Amniotic epithelial cell (primary cell): ENCODE data around the gene POU3F2.
A peak's percentile ranks its signal among the peaks of the same experiment; 100 is the strongest.

Source experiments
- DNase-seq: peaks from one replicate; pipeline ENCODE4 v3.0.0-alpha.2; 2010; ENCODE audit warnings: low read depth

POU3F2 gene

GRCh38 chr6:98844244-98845210 lies 10.2 kb downstream of the POU3F2 start:
- DNase-seq: no peak

- peak; percentile 67 for DNase-seq
These were observed 11.0 kb downstream of the POU3F2 start for GRCh38 chr6:98845211-98846020.

- DNase-seq: no peak
These were observed 11.6 kb downstream of the POU3F2 start for GRCh38 chr6:98846021-98846380.

- no peak for DNase-seq
These were observed 13.0 kb downstream of the POU3F2 start for GRCh38 chr6:98847416-98847778.

- no peak for DNase-seq
These were observed 13.6 kb downstream of the POU3F2 start for GRCh38 chr6:98847779-98848538.

GRCh38 chr6:98848539-98849242 lies 14.3 kb downstream of the POU3F2 start:
- no peak for DNase-seq

GRCh38 chr6:98864497-98864896 lies 30.1 kb downstream of the POU3F2 start:
- DNase-seq: no peak

DNA sequence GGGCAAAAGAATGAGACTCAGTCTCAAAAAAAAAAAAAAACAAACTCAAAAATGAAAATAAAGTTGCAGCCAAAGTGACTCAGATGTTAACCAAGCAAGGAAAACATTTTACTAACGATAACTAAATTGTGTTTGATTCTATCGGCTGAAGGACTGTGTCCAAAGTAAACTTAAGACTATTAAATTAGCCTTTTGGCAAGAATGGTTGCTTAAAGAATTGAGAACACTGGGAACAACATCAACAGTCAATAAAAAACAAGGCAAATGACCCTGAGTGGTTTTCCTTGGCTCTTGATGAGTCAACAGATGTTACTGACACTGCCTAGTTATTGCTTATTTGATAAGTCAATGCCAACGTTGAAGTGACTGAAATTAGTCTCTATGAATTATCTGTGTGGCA lies 36.7 kb downstream of the POU3F2 start:
- no peak for DNase-seq

- DNase-seq: no peak
These were observed 37.4 kb downstream of the POU3F2 start for GRCh38 chr6:98871821-98872220.

- no peak for DNase-seq
These were observed 41.0 kb downstream of the POU3F2 start for GRCh38 chr6:98875375-98875774.

DNA sequence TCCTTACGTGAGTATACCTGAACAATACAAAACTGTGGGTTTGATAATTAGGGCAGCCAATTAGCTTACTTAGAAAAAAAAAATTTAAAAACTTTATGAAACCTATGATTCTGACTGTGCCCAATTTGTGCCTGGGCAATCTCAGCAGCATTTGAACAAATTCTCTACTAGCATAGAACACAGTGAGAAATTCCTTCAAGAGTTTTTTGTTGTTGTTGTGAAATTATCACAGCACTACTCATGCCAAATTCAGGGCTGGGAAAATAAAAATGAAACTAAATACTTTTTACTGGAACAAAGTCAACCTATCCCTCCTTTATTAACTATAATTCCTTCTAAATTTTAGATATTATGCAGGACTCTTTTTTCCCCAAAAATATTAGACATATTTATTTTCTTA lies 42.9 kb downstream of the POU3F2 start:
- DNase-seq: peak; percentile 8

GRCh38 chr6:98880486-98880885 lies 46.1 kb downstream of the POU3F2 start:
- DNase-seq: no peak

DNA sequence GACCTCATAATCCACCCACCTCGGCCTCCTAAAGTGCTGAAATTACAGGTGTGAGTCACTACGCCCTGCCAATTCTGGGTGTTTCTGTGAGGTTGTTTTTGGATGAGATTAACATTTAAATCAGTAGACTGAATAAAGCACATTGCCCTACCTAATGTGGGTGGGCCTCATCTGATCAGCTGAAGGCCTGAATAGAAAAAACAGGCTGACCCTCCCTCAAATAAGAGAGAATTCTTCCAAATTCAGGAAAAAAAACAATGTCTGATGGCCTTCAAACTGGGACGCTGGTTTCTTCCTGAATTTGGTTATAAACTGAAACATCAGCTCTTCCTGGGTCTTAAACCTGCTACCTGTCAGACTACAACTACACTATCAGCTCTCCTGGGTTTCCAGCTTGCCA lies 51.0 kb downstream of the POU3F2 start:
- no peak for DNase-seq

DNA sequence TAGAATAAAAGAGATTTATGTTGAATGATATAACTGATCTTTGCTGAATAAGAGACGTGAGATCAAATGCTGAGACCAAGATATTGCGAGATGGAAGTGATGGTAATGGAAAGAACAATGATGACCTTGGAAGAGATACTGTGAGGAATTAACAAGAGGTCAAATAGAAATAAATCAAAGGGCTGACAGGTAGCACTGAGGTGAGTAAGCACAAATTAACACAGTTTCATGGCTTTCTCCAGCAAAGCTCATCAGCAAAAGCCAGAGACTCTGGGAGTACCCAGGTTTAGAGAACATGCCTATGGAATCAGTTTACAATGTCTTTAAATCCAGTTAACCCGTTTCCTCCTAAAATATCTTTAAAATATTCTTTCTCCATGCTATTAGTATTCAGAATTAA lies 53.3 kb downstream of the POU3F2 start:
- DNase-seq: peak; percentile 7
